Nephron progenitor cell (in vitro differentiated cells): Measurements from ENCODE around the gene ELOB.

Experiments used
- DNase-seq: peaks from one replicate; pipeline ENCODE4 v3.0.0; 2021
- H3K27ac Mint-ChIP-seq: 2 replicates; pipeline ENCODE4 v1.8.0; 2021; ENCODE audit warnings: mild to moderate bottlenecking, moderate library complexity, mixed read lengths
- H3K27me3 Mint-ChIP-seq: 2 replicates; pipeline ENCODE4 v1.8.0; 2021; ENCODE audit warnings: mild to moderate bottlenecking, low read depth, mixed read lengths; ENCODE audit not compliant: poor library complexity
- H3K36me3 Mint-ChIP-seq: 2 replicates; pipeline ENCODE4 v1.8.0; 2021; ENCODE audit warnings: low read depth, mixed read lengths
- H3K4me1 Mint-ChIP-seq: 2 replicates; pipeline ENCODE4 v1.8.0; 2021; ENCODE audit warnings: mixed read lengths
- H3K4me3 Mint-ChIP-seq: 2 replicates; pipeline ENCODE4 v1.8.0; 2021; ENCODE audit warnings: mild to moderate bottlenecking, moderate library complexity, mixed read lengths
- H3K9me3 Mint-ChIP-seq: 2 replicates; pipeline ENCODE4 v1.8.0; 2021; ENCODE audit warnings: mild to moderate bottlenecking, moderate library complexity, mixed read lengths
- TF ChIP-seq, protein P1 (sequence below): fragments of 200-600 bp; sonication (generic); IDR thresholded peaks from 2 replicates; pipeline ENCODE4 v1.5.0; 2021; ENCODE audit warnings: antibody characterized with exemption

The ELOB gene

DNA sequence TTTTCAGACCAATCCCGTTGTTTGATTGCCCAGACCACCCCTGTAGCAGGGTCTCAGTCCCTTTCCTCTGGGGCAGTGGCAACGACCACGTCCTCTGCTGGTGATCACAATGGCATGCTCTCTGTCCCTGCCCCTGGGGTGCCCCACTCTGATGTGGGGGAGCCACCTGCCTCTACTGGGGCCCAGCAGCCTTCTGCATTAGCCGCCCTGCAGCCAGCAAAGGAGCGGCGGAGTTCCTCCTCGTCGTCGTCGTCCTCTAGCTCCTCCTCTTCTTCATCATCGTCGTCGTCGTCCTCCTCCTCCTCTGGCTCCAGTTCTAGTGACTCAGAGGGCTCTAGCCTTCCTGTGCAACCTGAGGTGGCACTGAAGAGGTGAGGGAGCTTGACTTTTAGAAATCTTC is 9.2 kb downstream of the ELOB start:
- H3K27me3 Mint-ChIP-seq, result peaks cover 3% of the 10 kb centered on the region
- TF ChIP-seq, protein P1, sequence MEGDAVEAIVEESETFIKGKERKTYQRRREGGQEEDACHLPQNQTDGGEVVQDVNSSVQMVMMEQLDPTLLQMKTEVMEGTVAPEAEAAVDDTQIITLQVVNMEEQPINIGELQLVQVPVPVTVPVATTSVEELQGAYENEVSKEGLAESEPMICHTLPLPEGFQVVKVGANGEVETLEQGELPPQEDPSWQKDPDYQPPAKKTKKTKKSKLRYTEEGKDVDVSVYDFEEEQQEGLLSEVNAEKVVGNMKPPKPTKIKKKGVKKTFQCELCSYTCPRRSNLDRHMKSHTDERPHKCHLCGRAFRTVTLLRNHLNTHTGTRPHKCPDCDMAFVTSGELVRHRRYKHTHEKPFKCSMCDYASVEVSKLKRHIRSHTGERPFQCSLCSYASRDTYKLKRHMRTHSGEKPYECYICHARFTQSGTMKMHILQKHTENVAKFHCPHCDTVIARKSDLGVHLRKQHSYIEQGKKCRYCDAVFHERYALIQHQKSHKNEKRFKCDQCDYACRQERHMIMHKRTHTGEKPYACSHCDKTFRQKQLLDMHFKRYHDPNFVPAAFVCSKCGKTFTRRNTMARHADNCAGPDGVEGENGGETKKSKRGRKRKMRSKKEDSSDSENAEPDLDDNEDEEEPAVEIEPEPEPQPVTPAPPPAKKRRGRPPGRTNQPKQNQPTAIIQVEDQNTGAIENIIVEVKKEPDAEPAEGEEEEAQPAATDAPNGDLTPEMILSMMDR, result no peak
- H3K4me1 Mint-ChIP-seq, result peaks cover 39% of the 10 kb centered on the region
- H3K27ac Mint-ChIP-seq, result peak overlapping the region; percentile 96
- H3K9me3 Mint-ChIP-seq, result peaks cover 40% of the 10 kb centered on the region
- H3K4me3 Mint-ChIP-seq, result no peak overlapping the region
- H3K36me3 Mint-ChIP-seq, result peaks cover 85% of the 10 kb centered on the region
- no peak for DNase-seq

DNA sequence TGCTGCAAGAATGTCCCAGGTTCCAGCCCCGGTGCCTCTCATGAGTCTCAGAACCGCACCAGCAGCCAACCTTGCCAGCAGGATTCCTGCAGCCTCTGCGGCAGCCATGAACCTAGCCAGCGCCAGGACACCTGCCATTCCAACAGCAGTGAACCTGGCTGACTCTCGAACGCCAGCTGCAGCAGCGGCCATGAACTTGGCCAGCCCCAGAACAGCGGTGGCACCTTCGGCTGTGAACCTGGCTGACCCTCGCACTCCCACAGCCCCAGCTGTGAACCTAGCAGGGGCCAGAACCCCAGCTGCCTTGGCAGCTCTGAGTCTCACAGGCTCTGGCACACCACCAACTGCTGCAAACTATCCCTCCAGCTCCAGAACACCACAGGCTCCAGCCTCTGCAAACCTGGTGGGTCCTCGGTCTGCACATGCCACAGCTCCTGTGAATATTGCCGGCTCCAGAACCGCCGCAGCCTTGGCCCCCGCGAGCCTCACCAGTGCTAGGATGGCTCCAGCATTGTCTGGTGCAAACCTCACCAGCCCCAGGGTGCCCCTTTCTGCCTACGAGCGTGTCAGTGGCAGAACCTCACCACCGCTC is 9.8 kb downstream of the ELOB start:
- H3K27ac Mint-ChIP-seq, result peak overlapping the region; percentile 96
- no peak for DNase-seq

DNA sequence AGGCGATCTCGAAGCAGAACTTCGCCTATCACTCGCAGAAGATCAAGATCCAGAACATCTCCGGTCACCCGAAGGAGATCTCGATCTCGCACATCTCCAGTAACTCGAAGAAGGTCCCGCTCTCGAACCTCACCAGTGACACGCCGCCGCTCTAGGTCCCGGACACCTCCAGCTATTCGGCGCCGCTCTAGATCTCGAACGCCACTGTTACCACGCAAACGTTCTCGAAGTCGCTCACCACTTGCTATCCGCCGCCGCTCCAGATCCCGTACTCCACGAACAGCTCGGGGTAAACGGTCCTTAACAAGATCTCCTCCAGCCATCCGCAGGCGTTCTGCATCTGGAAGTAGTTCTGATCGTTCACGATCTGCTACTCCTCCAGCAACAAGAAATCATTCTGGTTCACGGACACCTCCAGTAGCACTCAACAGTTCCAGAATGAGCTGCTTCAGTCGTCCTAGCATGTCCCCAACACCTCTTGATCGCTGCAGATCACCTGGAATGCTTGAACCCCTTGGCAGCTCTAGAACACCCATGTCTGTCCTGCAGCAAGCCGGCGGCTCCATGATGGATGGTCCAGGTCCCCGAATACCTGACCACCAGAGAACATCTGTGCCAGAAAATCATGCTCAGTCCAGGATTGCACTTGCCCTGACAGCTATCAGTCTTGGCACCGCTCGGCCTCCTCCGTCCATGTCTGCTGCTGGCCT is 10.5 kb downstream of the ELOB start:
- Mint-ChIP-seq H3K27ac (peak overlapping the region; percentile 78), H3K4me3 (no peak overlapping the region), H3K27me3 (peaks cover 3% of the 10 kb centered on the region), H3K36me3 (peaks cover 87% of the 10 kb centered on the region), H3K4me1 (peaks cover 30% of the 10 kb centered on the region), H3K9me3 (peaks cover 53% of the 10 kb centered on the region)
- TF ChIP-seq, protein P1, result no peak
- DNase-seq, result no peak

More for the DNA sequence above, 9.8 kb downstream of the ELOB start:
- Mint-ChIP-seq H3K36me3 (peaks cover 85% of the 10 kb centered on the region), H3K27me3 (peaks cover 3% of the 10 kb centered on the region), H3K9me3 (peaks cover 46% of the 10 kb centered on the region), H3K4me3 (no peak overlapping the region), H3K4me1 (peaks cover 32% of the 10 kb centered on the region)
- TF ChIP-seq, protein P1, result no peak

DNA sequence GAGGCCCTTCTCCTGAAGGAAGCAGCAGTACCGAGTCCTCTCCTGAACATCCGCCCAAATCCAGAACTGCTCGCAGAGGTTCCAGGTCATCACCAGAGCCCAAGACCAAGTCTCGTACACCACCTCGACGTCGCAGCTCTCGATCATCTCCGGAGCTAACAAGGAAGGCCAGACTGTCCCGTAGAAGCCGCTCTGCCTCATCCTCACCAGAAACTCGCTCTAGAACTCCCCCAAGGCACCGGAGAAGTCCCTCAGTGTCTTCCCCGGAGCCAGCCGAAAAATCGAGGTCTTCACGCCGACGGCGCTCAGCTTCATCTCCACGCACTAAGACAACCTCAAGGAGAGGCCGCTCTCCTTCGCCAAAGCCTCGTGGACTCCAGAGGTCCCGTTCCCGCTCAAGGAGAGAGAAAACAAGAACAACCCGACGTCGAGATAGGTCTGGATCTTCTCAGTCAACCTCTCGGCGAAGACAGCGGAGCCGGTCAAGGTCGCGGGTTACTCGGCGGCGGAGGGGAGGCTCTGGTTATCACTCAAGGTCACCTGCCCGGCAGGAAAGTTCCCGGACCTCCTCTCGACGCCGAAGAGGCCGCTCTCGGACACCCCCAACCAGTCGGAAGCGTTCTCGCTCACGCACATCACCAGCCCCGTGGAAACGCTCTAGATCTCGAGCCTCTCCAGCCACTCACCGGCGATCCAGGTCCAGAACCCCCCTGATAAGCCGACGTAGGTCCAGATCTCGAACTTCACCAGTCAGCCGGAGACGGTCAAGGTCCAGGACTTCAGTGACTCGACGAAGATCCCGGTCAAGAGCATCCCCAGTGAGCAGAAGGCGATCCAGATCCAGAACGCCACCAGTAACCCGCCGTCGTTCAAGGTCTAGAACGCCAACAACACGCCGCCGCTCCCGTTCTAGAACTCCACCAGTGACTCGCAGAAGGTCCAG is 11.3 kb downstream of the ELOB start:
- no peak overlapping the region for H3K4me3 Mint-ChIP-seq
- H3K27ac Mint-ChIP-seq, result peak overlapping the region; percentile 78
- H3K4me1 Mint-ChIP-seq, result peaks cover 21% of the 10 kb centered on the region
- H3K9me3 Mint-ChIP-seq, result peaks cover 61% of the 10 kb centered on the region
- H3K36me3 Mint-ChIP-seq, result peaks cover 87% of the 10 kb centered on the region
- DNase-seq, result no peak
- peaks cover 3% of the 10 kb centered on the region for H3K27me3 Mint-ChIP-seq
- TF ChIP-seq, protein P1, result no peak

DNA sequence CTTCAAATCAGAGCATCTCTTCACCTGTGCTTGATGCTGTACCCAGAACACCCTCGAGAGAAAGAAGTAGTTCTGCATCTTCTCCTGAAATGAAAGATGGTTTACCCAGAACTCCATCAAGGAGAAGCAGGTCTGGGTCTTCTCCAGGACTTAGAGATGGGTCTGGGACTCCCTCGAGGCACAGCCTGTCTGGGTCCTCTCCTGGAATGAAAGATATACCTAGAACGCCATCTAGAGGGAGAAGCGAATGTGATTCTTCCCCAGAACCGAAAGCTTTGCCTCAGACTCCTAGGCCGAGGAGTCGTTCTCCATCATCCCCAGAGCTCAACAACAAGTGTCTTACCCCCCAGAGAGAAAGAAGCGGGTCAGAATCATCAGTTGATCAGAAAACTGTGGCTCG is 12.4 kb downstream of the ELOB start:
- Mint-ChIP-seq H3K4me1 (peaks cover 18% of the 10 kb centered on the region), H3K9me3 (peaks cover 72% of the 10 kb centered on the region), H3K4me3 (no peak overlapping the region), H3K27ac (no peak overlapping the region), H3K36me3 (peaks cover 93% of the 10 kb centered on the region), H3K27me3 (peaks cover 3% of the 10 kb centered on the region)
- DNase-seq, result no peak
- TF ChIP-seq, protein P1, result no peak
